Right lobe of liver (tissue), 4 donors: Measurements from ENCODE around the gene ATAD3C.

Experiments
- POLR2A ChIP-seq: fragments of 450-650 bp; IDR thresholded peaks from one replicate; pipeline ENCODE4 v1.6.1; 2017; ENCODE audit warnings: antibody characterized with exemption, mild to moderate bottlenecking
- TF ChIP-seq, protein P1 (sequence below), 4 donors: fragments of 200-600 bp in 3 of 4; fragments of 450-650 bp in 1 of 4; IDR thresholded peaks; one replicate each; pipeline versions ENCODE4 v1.5.1 to v1.8.0; 2016 to 2022; ENCODE audit warnings: antibody characterized with exemption in 4 of 4, mild to moderate bottlenecking in 2 of 4
- donor health status: DM: no; HTN: no; CAD: no.
- donor health status: DM: no; HTN: no; CAD: no.
- donor health status: DM: no; HTN: yes; CAD: no.

DNA sequence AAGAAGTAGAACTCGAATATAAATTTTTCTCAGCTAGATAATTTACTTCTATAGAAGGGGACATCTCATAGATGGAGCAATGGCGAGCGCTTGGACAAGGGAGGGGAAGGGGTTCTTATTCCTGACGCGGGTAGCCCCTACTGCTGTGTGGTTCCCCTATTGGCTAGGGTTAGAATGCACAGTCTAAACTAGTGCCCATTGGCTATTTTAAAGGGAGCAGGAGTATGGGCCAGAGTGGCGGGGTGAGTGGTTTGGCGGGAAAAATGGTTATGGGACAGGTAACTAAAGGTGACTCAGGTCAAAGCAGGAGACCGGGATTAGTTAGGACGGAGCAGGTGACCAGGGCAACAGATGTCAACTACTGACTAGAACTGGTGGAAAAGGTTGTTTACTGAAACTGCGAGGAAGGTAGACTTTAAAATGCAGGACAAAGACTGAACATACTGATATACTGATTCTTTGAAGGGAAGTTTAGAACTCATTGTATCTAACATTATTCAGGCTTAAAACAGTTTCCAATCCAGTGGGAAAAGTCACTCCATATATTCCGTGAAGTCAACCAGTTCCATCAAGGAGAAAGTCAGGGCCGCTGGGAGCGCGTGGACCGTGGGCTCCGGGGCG lies 61.5 kb downstream of the ATAD3C start:
- TF ChIP-seq, protein P1, sequence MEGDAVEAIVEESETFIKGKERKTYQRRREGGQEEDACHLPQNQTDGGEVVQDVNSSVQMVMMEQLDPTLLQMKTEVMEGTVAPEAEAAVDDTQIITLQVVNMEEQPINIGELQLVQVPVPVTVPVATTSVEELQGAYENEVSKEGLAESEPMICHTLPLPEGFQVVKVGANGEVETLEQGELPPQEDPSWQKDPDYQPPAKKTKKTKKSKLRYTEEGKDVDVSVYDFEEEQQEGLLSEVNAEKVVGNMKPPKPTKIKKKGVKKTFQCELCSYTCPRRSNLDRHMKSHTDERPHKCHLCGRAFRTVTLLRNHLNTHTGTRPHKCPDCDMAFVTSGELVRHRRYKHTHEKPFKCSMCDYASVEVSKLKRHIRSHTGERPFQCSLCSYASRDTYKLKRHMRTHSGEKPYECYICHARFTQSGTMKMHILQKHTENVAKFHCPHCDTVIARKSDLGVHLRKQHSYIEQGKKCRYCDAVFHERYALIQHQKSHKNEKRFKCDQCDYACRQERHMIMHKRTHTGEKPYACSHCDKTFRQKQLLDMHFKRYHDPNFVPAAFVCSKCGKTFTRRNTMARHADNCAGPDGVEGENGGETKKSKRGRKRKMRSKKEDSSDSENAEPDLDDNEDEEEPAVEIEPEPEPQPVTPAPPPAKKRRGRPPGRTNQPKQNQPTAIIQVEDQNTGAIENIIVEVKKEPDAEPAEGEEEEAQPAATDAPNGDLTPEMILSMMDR (IDR thresholded peaks at IDR 0.05): no peak
- no peak for TF ChIP-seq POLR2A
